GM10248 (cell line): ENCODE data around the gene PFKL.

Experiments
- CTCF ChIA-PET: fragments of 300-600 bp; sonication (Branson Sonifier 250); formaldehyde crosslinking; extraction: SDS; loops from one replicate; lab custom pipeline; 2021; ENCODE audit warnings: antibody characterized with exemption; lab: Yijun Ruan, JAX
- POLR2A ChIA-PET: fragments of 350-650 bp; sonication (Branson Sonifier 250); formaldehyde crosslinking; extraction: SDS; loops from one replicate; lab custom pipeline; 2020; ENCODE audit warnings: antibody characterized with exemption; lab: Yijun Ruan, JAX
- DNase-seq: peaks from one replicate; pipeline ENCODE4 v3.0.0; 2012; ENCODE audit errors: extremely low spot score
- CTCF ChIP-seq: IDR thresholded peaks from 2 replicates; pipeline ENCODE4 v1.5.1; 2012; ENCODE audit warnings: mild to moderate bottlenecking, low read depth; ENCODE audit errors: extremely low read depth, missing control alignments, control extremely low read depth

PFKL gene

GRCh38 chr21:44327603-44327974 lies 27.7 kb downstream of the PFKL start:
- ChIA-PET CTCF (interaction anchor here (2.4 kb wide), 1 partner anchor 10 kb away, joined by 6 read pairs; no protein-coding TSS in a partner anchor), POLR2A (no interaction called here)
- TF ChIP-seq CTCF, result no peak
- no peak for DNase-seq

GRCh38 chr21:44328242-44328895 lies 28.5 kb downstream of the PFKL start:
- ChIA-PET CTCF (interaction anchor here (1.3 to 2.4 kb wide), 2 partner anchors 10 to 24 kb away, joined by 3 to 6 read pairs; no protein-coding TSS in a partner anchor), POLR2A (interaction anchor here (1.1 kb wide), 1 partner anchor 9 kb away, joined by 5 read pairs; no protein-coding TSS in a partner anchor)
- TF ChIP-seq CTCF, result no peak
- no peak for DNase-seq

- CTCF ChIA-PET, result interaction anchor here (1.3 to 2.4 kb wide), 2 partner anchors 9 to 25 kb away, joined by 3 to 6 read pairs; no protein-coding TSS in a partner anchor
- POLR2A ChIA-PET, result interaction anchor here (1.1 kb wide), 1 partner anchor 10 kb away, joined by 5 read pairs; no protein-coding TSS in a partner anchor
Measured at GRCh38 chr21:44329086-44329889, 29.4 kb downstream of the PFKL start.

GRCh38 chr21:44329971-44330681 lies 30.3 kb downstream of the PFKL start:
- TF ChIP-seq CTCF, result no peak
- no peak for DNase-seq
- ChIA-PET POLR2A (no interaction called here), CTCF (no interaction called here)

More at GRCh38 chr21:44329086-44329889, 29.4 kb downstream of the PFKL start:
- DNase-seq, result no peak
- no peak for TF ChIP-seq CTCF

GRCh38 chr21:44330698-44331097 lies 30.8 kb downstream of the PFKL start:
- TF ChIP-seq CTCF, result no peak
- no peak for DNase-seq
- ChIA-PET CTCF (no interaction called here), POLR2A (no interaction called here)

GRCh38 chr21:44331209-44331608 lies 31.4 kb downstream of the PFKL start:
- ChIA-PET CTCF (no interaction called here), POLR2A (no interaction called here)
- no peak for TF ChIP-seq CTCF
- DNase-seq, result no peak
